Endodermal cell (in vitro differentiated cells): ENCODE results near the gene CACNG1. TPM values are rescaled to one million over a fixed set of nuclear protein-coding genes. Genes with fewer than 3 reads are reported as not detected.
A peak's percentile ranks its signal among the peaks of the same experiment; 100 is the strongest.

Source experiments
- DNase-seq: peaks from one replicate; pipeline ENCODE4 v3.0.0-alpha.2; 2017
- H3K27ac ChIP-seq: 2 replicates; pipeline ENCODE4 v1.5.1; 2013; ENCODE audit warnings: mild to moderate bottlenecking, low read depth, low read length, moderate library complexity
- H3K27me3 ChIP-seq: 2 replicates; pipeline ENCODE4 v1.6.1; 2013; ENCODE audit warnings: mild to moderate bottlenecking, low read length, moderate library complexity; ENCODE audit not compliant: insufficient read depth, control insufficient read depth, poor library complexity, severe bottlenecking
- H3K36me3 ChIP-seq: 2 replicates; pipeline ENCODE4 v1.7.0; 2013; ENCODE audit warnings: mild to moderate bottlenecking, low read length, moderate library complexity; ENCODE audit not compliant: control insufficient read depth, insufficient read depth
- H3K4me1 ChIP-seq: one replicate; pipeline ENCODE4 v1.7.0; 2013; ENCODE audit warnings: low read length; ENCODE audit not compliant: control insufficient read depth, insufficient read depth
- H3K4me3 ChIP-seq: 2 replicates; pipeline ENCODE4 v1.5.1; 2013; ENCODE audit warnings: mild to moderate bottlenecking, low read length, moderate library complexity
- H3K9ac ChIP-seq: 2 replicates; pipeline ENCODE4 v1.6.1; 2013; ENCODE audit warnings: mild to moderate bottlenecking, low read length, moderate library complexity; ENCODE audit not compliant: poor library complexity, severe bottlenecking; ENCODE audit errors: extremely low read depth
- H3K9me3 ChIP-seq: 2 replicates; pipeline ENCODE4 v1.6.1; 2013; ENCODE audit warnings: mild to moderate bottlenecking, low read length, moderate library complexity; ENCODE audit not compliant: control insufficient read depth
- H3K27ac Mint-ChIP-seq: 2 replicates; pipeline ENCODE4 v1.8.0; 2020; ENCODE audit warnings: mixed read lengths
- H3K27me3 Mint-ChIP-seq: 2 replicates; pipeline ENCODE4 v1.8.0; 2021; ENCODE audit warnings: mild to moderate bottlenecking, mixed read lengths; ENCODE audit not compliant: insufficient read depth
- H3K36me3 Mint-ChIP-seq: 2 replicates; pipeline ENCODE4 v1.8.0; 2020; ENCODE audit warnings: low read depth, mixed read lengths
- H3K4me1 Mint-ChIP-seq: 2 replicates; pipeline ENCODE4 v1.8.0; 2020; ENCODE audit warnings: mixed read lengths
- H3K4me3 Mint-ChIP-seq: 2 replicates; pipeline ENCODE4 v1.8.0; 2020; ENCODE audit warnings: mild to moderate bottlenecking, moderate library complexity, mixed read lengths
- H3K9me3 Mint-ChIP-seq: 2 replicates; pipeline ENCODE4 v1.8.0; 2020; ENCODE audit warnings: mild to moderate bottlenecking, mixed read lengths
- WGBS, 2 experiments: methylation state at CpG; one replicate each; pipeline versions ENCODE4 v1.1.5 to v1.1.7; 2013; ENCODE audit warnings: missing lambda C conversion rate in 2 of 2, mixed read lengths in 1 of 2; ENCODE audit not compliant: insufficient coverage in 1 of 2, insufficient read length in 1 of 2; 5-methylcytosine and 5-hydroxymethylcytosine counted together
- total RNA-seq, 2 donors: library from RNA; stranded (reverse); fragmentation: NEBNext Ultra II Directional in 1 of 2; extraction: Animal tissue kit (Norgen Biotek cat#: 25700) in 1 of 2; gene quantifications; 2 replicates in 1 of 2; 3 replicates in 1 of 2; pipeline ENCODE4 v1.2.1, GENCODE V29; 2021
- TF ChIP-seq, protein P1 (sequence below): fragments of 200-600 bp; sonication (generic); conservative IDR thresholded peaks from 2 replicates; pipeline ENCODE4 v1.5.0; 2021; ENCODE audit warnings: antibody characterized with exemption, mild to moderate bottlenecking

CACNG1 gene
- total RNA-seq, 2 donors from 2014 or later = not detected

DNA sequence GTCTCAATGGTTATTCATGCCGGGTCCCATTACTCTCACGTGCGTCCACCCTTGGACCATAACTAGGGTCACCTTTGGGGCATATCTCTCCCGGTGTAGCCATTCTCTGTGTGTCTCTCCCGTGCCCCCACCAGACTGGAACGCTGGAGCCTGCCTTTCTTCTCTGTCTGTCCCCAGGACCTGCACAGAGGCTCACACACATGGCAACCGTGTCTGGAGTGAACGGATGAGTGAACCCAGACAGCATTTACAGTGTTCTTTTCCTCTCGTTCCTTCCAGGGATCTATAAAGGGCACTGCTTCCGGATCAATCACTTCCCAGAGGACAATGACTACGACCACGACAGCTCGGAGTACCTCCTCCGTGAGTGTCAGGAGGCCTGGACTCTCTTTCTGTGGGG is 26.4 kb upstream of the CACNG1 start:
- H3K4me3 Mint-ChIP-seq = no peak overlapping the region
- Histone ChIP-seq H3K27me3 (no peaks in the 10 kb centered on the region), H3K4me1 (no peaks in the 10 kb centered on the region), H3K4me3 (no peak overlapping the region), H3K27ac (peak overlapping the region; percentile 87), H3K36me3 (no peaks in the 10 kb centered on the region), H3K9me3 (no peaks in the 10 kb centered on the region), H3K9ac (no peak overlapping the region)
- TF ChIP-seq, protein P1, sequence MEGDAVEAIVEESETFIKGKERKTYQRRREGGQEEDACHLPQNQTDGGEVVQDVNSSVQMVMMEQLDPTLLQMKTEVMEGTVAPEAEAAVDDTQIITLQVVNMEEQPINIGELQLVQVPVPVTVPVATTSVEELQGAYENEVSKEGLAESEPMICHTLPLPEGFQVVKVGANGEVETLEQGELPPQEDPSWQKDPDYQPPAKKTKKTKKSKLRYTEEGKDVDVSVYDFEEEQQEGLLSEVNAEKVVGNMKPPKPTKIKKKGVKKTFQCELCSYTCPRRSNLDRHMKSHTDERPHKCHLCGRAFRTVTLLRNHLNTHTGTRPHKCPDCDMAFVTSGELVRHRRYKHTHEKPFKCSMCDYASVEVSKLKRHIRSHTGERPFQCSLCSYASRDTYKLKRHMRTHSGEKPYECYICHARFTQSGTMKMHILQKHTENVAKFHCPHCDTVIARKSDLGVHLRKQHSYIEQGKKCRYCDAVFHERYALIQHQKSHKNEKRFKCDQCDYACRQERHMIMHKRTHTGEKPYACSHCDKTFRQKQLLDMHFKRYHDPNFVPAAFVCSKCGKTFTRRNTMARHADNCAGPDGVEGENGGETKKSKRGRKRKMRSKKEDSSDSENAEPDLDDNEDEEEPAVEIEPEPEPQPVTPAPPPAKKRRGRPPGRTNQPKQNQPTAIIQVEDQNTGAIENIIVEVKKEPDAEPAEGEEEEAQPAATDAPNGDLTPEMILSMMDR = no peak
- H3K27me3 Mint-ChIP-seq = no peaks in the 10 kb centered on the region
- H3K27ac Mint-ChIP-seq = no peak overlapping the region
- H3K9me3 Mint-ChIP-seq = no peaks in the 10 kb centered on the region
- no peak for DNase-seq
- H3K36me3 Mint-ChIP-seq = no peaks in the 10 kb centered on the region
- H3K4me1 Mint-ChIP-seq = peaks cover 5% of the 10 kb centered on the region
- WGBS, 2 experiments = 89 to 92% methylated on average over 9 to 14 of the region's 14 CpGs

DNA sequence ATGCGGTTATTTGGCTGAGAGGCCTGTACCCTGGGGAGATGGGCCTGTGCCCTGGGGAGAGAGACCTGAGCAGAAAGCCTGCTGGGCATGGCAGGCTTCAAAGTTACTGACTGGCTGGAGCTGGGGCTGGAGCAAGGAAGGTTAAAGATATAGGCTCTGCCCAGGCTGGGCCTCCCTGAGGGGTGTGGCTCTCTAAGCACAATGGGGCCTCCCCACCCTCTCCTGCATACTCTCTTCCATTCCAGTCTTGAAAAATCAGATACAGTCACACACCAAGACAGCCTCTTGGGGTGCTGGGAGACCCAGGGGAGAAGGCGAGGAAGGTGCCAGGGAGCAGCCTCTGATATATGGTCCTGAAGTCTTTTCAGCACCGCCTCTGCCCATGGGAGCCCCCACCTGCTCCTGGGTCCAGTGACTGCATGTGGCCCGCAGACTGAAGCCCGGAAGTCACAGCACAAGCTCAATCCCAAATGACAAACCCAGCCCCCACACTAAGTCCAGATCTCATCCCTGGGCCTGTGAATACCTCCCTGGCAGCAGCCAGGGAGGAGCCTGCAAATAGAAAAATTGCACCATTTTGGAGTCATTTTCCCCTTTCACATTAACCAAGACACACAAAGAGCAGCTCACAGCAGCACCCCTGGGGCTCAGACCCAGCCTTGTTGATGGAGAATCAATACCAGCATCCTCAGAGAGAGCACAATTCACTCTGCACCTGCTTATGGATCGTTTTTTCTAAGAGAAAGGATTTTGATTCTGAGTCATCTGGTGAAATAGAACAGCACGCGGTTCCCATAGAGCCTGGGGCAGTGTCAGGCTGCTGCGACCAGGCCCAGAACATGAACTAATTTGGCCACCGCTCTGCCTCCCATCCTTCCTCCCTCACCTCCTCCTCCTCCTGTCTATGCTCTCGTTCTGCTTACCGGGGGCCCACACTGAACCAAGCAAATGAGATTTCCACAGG is 25.6 kb upstream of the CACNG1 start:
- no peak overlapping the region for H3K27ac Mint-ChIP-seq
- no peak overlapping the region for H3K9ac ChIP-seq
- DNase-seq = no peak

DNA sequence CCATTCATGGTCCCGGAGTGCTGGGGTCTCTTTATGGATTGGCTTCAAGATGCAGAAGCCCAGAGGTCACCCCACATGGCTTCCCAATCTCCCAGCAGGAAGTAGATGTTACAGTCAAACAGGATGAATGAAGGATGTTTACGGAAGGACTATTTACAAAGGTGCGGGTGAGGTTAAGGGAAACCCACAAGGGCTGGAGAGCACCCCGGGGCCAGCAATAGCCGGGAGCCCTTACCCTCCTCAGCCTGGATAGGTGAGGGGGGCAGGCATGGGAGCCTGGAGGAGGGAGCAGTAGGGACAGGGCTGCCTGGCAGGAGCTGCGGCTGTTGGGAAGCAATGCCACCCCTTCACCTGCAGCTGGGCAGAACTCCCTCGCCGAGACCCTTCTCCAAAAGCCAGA is 24.5 kb upstream of the CACNG1 start:
- Histone ChIP-seq H3K27ac (no peak overlapping the region), H3K9ac (no peak overlapping the region), H3K9me3 (no peaks in the 10 kb centered on the region), H3K4me1 (no peaks in the 10 kb centered on the region), H3K27me3 (no peaks in the 10 kb centered on the region), H3K4me3 (no peak overlapping the region), H3K36me3 (no peaks in the 10 kb centered on the region)
- DNase-seq = no peak
- Mint-ChIP-seq H3K4me1 (peaks cover 5% of the 10 kb centered on the region), H3K36me3 (no peaks in the 10 kb centered on the region), H3K4me3 (no peak overlapping the region), H3K27ac (no peak overlapping the region), H3K27me3 (no peaks in the 10 kb centered on the region), H3K9me3 (no peaks in the 10 kb centered on the region)
- WGBS, 2 experiments = 90 to 96% methylated on average over 5 to 8 of the region's 8 CpGs
- TF ChIP-seq, protein P1 = no peak

More for the DNA sequence above, 25.6 kb upstream of the CACNG1 start:
- Mint-ChIP-seq H3K36me3 (no peaks in the 10 kb centered on the region), H3K9me3 (no peaks in the 10 kb centered on the region), H3K4me1 (peaks cover 5% of the 10 kb centered on the region), H3K27me3 (no peaks in the 10 kb centered on the region), H3K4me3 (no peak overlapping the region)
- TF ChIP-seq, protein P1 = no peak
- Histone ChIP-seq H3K9me3 (no peaks in the 10 kb centered on the region), H3K4me3 (no peak overlapping the region), H3K4me1 (no peaks in the 10 kb centered on the region), H3K27me3 (no peaks in the 10 kb centered on the region), H3K36me3 (no peaks in the 10 kb centered on the region), H3K27ac (peak overlapping the region; percentile 87)
- WGBS, 2 experiments = 89 to 91% methylated on average over 6 to 12 of the region's 12 CpGs
